ENCODE results near the gene PRKRA. TPM values are rescaled to one million over a fixed set of nuclear protein-coding genes. Genes with fewer than 3 reads are reported as not detected.
A peak's percentile ranks its signal among the peaks of the same experiment; 100 is the strongest.

PRKRA gene
- polyA plus RNA-seq, 1 donor, result 45.1 TPM

DNA sequence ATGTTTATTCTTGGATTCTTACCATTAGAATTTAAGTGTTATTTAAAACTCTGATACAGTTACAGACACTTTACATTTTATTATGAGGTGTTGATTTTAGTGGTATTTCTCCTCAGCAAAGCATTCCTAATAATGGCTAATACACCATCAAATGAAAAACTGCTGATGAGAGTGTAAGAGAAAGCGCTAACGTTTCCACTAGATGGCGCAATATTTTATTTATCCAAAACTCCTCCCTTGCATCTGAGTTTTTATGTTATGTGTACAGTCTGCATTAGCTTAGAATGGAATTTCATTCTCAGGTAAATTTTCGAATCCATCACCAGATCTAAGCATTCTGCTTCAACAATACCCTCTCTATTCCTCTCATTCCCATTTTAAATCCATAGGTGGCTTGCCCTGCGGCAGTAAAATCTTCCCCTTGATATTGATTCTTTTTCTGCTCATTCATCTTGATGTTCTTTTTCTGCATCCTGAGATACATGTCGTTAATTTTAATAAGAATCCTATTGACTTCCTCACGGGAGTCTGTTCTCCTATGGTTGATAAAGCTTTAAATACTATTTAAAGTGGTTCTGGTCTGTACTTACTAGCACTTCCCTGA lies 53.9 kb downstream of the PRKRA start:
- Histone ChIP-seq H3K36me3 (ENCODE audit: control insufficient read depth, insufficient read depth, low read length) (no peaks in the 10 kb centered on the region), H3K27me3 (ENCODE audit: control insufficient read depth, insufficient read depth, low read length) (no peaks in the 10 kb centered on the region), H3K4me1 (ENCODE audit: control insufficient read depth, insufficient read depth, low read length) (no peaks in the 10 kb centered on the region), H3K9me3 (ENCODE audit: control insufficient read depth, low read depth, low read length) (no peaks in the 10 kb centered on the region), H3K27ac (ENCODE audit: low read length) (no peak overlapping the region), H3K4me3 (ENCODE audit: low read length) (no peak overlapping the region)
- 28% methylated on average over 2 of the region's 7 CpGs for WGBS (ENCODE audit: insufficient coverage, low lambda C conversion rate)
- peak in 1 of 2 donors; percentile 34 for DNase-seq

DNA sequence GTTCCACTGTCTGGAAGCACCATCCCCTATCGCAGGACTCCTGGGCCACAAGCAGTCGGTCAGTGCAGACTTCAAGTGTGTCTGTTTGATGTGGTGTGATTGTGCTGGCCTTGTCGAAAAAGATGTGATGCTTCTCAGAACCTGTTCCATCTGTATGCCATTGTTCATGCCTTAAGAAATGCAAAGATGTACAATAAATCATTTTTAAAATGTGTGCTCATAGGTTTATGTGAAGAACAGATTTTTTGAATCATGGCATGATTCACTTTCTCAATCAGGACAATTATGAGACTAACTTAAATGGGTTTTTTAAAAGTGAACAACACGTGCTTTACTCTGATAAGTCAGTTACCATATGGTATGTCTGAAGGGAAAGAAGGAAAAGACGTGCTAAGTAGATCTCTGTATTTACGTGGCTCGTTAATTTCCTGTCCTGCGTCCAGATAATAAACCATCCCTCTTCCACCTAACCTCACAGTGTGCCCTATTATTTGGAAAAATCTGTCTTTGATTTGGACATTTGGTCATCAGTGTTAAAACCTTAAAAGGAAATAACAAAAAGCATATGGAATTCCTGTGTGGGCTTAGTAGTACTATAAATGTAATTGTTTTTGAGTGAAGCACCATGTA lies 54.9 kb downstream of the PRKRA start:
- 100% methylated on average over 2 of the region's 8 CpGs for WGBS (ENCODE audit: insufficient coverage, low lambda C conversion rate)
- Histone ChIP-seq H3K27ac (ENCODE audit: low read length) (no peak overlapping the region), H3K4me3 (ENCODE audit: low read length) (no peak overlapping the region), H3K4me1 (ENCODE audit: control insufficient read depth, insufficient read depth, low read length) (no peaks in the 10 kb centered on the region), H3K27me3 (ENCODE audit: control insufficient read depth, insufficient read depth, low read length) (no peaks in the 10 kb centered on the region), H3K9me3 (ENCODE audit: control insufficient read depth, low read depth, low read length) (no peaks in the 10 kb centered on the region), H3K36me3 (ENCODE audit: control insufficient read depth, insufficient read depth, low read length) (no peaks in the 10 kb centered on the region)
- DNase-seq, result no peak

DNA sequence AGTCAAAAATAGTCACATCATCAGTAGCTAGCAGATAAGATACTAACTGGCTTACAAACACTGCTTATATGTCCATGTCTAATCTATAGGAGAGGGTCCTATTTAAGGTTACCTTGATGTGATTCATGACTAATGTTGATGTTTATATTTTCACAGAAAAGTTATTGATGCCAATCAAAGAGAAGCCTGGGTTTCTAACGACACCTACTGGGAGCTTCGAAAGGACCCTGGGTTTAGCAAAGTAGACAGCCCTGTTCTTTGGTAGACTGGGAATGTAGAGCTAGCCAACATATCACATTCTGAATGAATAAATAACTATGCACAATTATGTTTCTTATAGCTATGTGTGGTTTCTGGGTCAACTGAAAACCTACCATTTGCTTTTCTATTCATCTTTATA lies 55.7 kb downstream of the PRKRA start:
- no peak overlapping the region for H3K27ac ChIP-seq (ENCODE audit: low read length)
- 90% methylated on average over 2 of the region's 2 CpGs for WGBS (ENCODE audit: insufficient coverage, low lambda C conversion rate)

DNA sequence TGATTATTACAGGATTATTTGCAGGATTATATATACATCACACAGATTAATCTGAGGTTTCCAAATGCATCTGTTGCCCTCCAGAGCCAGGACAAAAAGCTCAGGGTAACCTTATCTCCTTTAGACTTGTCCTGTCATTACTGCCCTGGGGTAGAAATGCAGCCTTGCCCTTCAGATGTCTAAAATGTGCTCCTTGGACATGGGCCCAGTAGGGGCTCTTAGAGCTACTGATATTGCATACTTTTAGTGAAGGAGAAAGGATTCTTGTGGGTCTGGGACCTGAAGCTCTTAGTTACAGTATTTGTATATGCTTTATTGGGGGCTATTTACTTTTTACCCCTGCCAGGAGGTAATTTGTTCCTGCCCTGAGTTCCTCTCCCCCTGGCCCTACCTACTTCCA lies 56.1 kb downstream of the PRKRA start:
- H3K9me3 ChIP-seq (ENCODE audit: control insufficient read depth, low read depth, low read length), result no peaks in the 10 kb centered on the region
- no peaks in the 10 kb centered on the region for H3K4me1 ChIP-seq (ENCODE audit: control insufficient read depth, insufficient read depth, low read length)
- no peak overlapping the region for H3K27ac ChIP-seq (ENCODE audit: low read length)
- H3K27me3 ChIP-seq (ENCODE audit: control insufficient read depth, insufficient read depth, low read length), result no peaks in the 10 kb centered on the region
- DNase-seq, result no peak
- H3K36me3 ChIP-seq (ENCODE audit: control insufficient read depth, insufficient read depth, low read length), result no peaks in the 10 kb centered on the region
- no peak overlapping the region for H3K4me3 ChIP-seq (ENCODE audit: low read length)

More for the DNA sequence above, 55.7 kb downstream of the PRKRA start:
- H3K4me3 ChIP-seq (ENCODE audit: low read length), result no peak overlapping the region
- H3K9me3 ChIP-seq (ENCODE audit: control insufficient read depth, low read depth, low read length), result no peaks in the 10 kb centered on the region
- DNase-seq, result no peak
- H3K27me3 ChIP-seq (ENCODE audit: control insufficient read depth, insufficient read depth, low read length), result no peaks in the 10 kb centered on the region
- no peaks in the 10 kb centered on the region for H3K36me3 ChIP-seq (ENCODE audit: control insufficient read depth, insufficient read depth, low read length)
- no peaks in the 10 kb centered on the region for H3K4me1 ChIP-seq (ENCODE audit: control insufficient read depth, insufficient read depth, low read length)

DNA sequence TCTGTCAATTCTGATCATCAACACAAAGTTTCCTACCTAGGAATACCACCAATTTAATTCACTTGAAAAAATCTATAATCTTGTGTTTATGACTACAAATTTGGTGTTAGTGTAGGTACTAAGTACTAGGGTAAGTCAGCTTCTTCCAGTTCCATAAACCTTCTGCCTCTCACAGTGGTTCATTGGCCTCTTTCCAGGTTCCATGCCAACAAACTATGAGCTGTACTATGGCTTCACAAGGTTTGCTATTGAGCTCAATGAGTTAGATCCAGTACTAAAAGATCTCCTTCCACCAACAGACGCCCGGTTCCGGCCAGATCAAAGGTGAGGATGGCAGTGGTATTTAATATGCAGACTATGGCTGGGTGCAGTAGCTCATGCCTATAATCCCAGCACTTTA lies 58.8 kb downstream of the PRKRA start:
- no peak overlapping the region for H3K27ac ChIP-seq (ENCODE audit: low read length)
- WGBS (ENCODE audit: insufficient coverage, low lambda C conversion rate), result no CpG with 5 or more reads among the region's 3 CpGs

DNA sequence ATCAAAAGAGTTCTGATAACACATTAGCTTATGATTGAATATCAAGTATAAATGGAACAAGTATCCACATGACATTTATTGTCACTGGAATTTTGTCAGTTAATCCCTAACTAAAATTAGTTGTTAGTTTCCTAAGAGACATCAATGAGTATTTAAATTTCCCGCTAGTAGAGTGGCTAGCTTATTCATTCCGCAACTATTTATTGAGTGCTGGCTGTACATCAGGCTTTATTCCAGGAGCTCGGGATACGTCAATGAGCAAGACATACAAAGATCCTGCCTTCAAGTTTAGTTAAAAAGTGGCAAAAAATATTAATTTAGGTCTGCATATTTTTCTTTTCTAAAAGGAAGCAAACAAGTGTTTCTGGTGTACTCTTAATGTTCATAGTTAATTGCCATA lies 59.3 kb downstream of the PRKRA start:
- H3K4me1 ChIP-seq (ENCODE audit: control insufficient read depth, insufficient read depth, low read length), result peaks cover 3% of the 10 kb centered on the region
- no peaks in the 10 kb centered on the region for H3K9me3 ChIP-seq (ENCODE audit: control insufficient read depth, low read depth, low read length)
- WGBS (ENCODE audit: insufficient coverage, low lambda C conversion rate), result 100% methylated on average over 1 of the region's 4 CpGs
- H3K36me3 ChIP-seq (ENCODE audit: control insufficient read depth, insufficient read depth, low read length), result no peaks in the 10 kb centered on the region
- no peak overlapping the region for H3K4me3 ChIP-seq (ENCODE audit: low read length)
- no peak for DNase-seq
- H3K27ac ChIP-seq (ENCODE audit: low read length), result no peak overlapping the region
- no peaks in the 10 kb centered on the region for H3K27me3 ChIP-seq (ENCODE audit: control insufficient read depth, insufficient read depth, low read length)

More for the DNA sequence above, 58.8 kb downstream of the PRKRA start:
- no peak overlapping the region for H3K4me3 ChIP-seq (ENCODE audit: low read length)
- no peaks in the 10 kb centered on the region for H3K27me3 ChIP-seq (ENCODE audit: control insufficient read depth, insufficient read depth, low read length)
- peaks cover under 1% of the 10 kb centered on the region for H3K4me1 ChIP-seq (ENCODE audit: control insufficient read depth, insufficient read depth, low read length)
- H3K9me3 ChIP-seq (ENCODE audit: control insufficient read depth, low read depth, low read length), result no peaks in the 10 kb centered on the region
- no peak for DNase-seq
- no peaks in the 10 kb centered on the region for H3K36me3 ChIP-seq (ENCODE audit: control insufficient read depth, insufficient read depth, low read length)

DNA sequence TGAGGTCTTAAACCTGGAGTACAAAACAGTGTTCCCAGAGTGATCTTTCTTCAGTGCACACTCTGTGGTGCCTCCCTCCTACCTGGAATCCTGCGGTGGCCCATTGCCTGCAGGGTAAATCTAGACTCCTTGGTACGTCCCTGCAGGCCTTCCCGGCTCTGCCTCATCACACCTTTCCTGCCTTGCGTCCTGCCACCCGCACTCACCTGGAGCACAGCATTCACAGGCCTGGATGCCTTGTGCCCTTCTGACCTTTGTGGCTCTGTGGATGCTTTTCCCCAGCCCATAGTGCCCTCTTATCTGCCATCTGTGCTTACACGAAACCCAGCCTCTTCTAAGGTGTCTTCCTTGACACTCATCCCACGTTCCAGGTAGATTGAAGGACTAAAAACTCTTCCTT lies 62.7 kb downstream of the PRKRA start:
- Histone ChIP-seq H3K27ac (ENCODE audit: low read length) (no peak overlapping the region), H3K4me1 (ENCODE audit: control insufficient read depth, insufficient read depth, low read length) (peaks cover 3% of the 10 kb centered on the region), H3K27me3 (ENCODE audit: control insufficient read depth, insufficient read depth, low read length) (no peaks in the 10 kb centered on the region), H3K4me3 (ENCODE audit: low read length) (no peak overlapping the region), H3K36me3 (ENCODE audit: control insufficient read depth, insufficient read depth, low read length) (peaks cover under 1% of the 10 kb centered on the region), H3K9me3 (ENCODE audit: control insufficient read depth, low read depth, low read length) (no peaks in the 10 kb centered on the region)
- no CpG with 5 or more reads among the region's 7 CpGs for WGBS (ENCODE audit: insufficient coverage, low lambda C conversion rate)
- DNase-seq, result no peak

DNA sequence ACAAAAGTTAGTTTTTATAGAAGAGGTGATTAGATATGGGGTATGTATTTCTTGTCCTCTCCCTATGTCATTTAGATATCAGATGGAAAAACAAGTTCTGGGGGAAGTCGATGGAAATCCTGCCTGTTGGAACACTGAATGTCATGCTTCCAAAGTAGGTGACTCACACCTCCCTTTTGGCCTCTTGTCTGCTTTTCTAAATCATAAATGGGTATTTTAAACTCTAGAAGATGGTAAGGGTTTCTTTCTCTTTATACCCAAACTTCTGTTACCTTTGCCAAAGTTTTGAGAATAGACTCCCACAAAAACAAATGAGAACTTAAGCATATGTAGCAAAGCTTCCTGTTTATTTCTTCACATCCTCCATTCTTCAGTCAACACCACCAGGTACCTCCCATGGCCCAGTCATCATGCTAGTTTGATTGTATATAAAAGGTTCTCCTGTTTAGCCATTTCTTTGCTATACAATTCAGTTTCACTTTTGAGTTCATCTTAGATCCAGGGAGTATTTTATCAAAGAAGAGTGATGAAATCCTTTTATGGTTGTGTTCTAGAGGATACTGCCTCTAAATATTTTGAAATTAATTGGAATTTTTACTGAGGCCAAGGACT lies 63.9 kb downstream of the PRKRA start:
- peak overlapping the region; percentile 62 for H3K27ac ChIP-seq (ENCODE audit: low read length)
- no CpG with 5 or more reads among the region's 1 CpG for WGBS (ENCODE audit: insufficient coverage, low lambda C conversion rate)
- H3K9me3 ChIP-seq (ENCODE audit: control insufficient read depth, low read depth, low read length), result no peaks in the 10 kb centered on the region
- H3K4me1 ChIP-seq (ENCODE audit: control insufficient read depth, insufficient read depth, low read length), result peaks cover 3% of the 10 kb centered on the region
- DNase-seq, result peak; percentile 12 to 66
- H3K27me3 ChIP-seq (ENCODE audit: control insufficient read depth, insufficient read depth, low read length), result no peaks in the 10 kb centered on the region
- H3K36me3 ChIP-seq (ENCODE audit: control insufficient read depth, insufficient read depth, low read length), result peaks cover 3% of the 10 kb centered on the region
- no peak overlapping the region for H3K4me3 ChIP-seq (ENCODE audit: low read length)

DNA sequence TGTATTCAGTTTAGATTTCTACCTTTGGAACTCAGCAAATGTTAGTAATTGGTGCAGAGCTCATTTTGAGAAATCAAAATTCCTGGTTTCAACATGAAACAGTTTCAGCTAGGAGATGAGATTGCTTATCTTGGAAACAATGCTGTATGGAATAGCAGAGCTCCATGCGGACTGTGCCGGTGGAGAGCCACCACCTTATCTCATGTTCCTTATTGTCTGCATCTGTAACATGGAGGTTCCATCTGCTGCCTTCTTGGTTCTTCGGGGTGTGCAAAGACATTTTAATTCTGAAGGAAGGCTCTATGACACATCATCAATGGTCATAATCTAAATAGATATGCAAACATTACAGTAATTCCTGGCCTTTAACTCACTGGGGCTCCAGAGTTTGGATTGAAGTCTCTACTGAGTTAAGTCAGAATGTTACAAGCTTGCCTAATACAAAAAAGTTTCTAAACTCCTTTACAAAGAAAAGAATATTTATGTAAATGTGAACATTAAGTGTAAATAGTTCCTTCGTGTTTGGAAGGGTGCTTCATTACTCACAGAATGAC lies 65.3 kb downstream of the PRKRA start:
- no CpG with 5 or more reads among the region's 4 CpGs for WGBS (ENCODE audit: insufficient coverage, low lambda C conversion rate)
- H3K36me3 ChIP-seq (ENCODE audit: control insufficient read depth, insufficient read depth, low read length), result peaks cover 3% of the 10 kb centered on the region
- H3K27me3 ChIP-seq (ENCODE audit: control insufficient read depth, insufficient read depth, low read length), result no peaks in the 10 kb centered on the region
- H3K4me3 ChIP-seq (ENCODE audit: low read length), result no peak overlapping the region
- no peaks in the 10 kb centered on the region for H3K9me3 ChIP-seq (ENCODE audit: control insufficient read depth, low read depth, low read length)
- DNase-seq, result no peak
- no peak overlapping the region for H3K27ac ChIP-seq (ENCODE audit: low read length)
- H3K4me1 ChIP-seq (ENCODE audit: control insufficient read depth, insufficient read depth, low read length), result peaks cover 3% of the 10 kb centered on the region

DNA sequence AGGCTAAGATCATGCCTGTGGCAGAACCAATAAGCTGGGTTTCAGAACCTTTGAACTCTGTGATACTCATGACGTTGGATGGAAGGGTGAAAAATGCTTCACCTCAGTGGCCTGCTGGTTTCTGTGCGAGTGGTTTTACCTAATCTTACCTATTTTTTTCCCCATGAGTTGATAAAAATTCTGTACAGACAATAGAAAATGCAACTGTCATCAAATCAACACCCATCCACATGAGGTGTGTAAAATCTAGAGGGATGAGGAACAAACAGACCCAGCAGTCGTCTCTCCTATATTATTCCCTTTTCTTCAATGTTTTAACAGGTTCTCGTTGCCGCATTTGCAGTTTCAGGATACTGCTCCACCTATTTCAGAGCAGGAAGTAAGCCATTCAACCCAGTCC lies 67.3 kb downstream of the PRKRA start:
- H3K4me1 ChIP-seq (ENCODE audit: control insufficient read depth, insufficient read depth, low read length), result peaks cover 3% of the 10 kb centered on the region
- no peak for DNase-seq
- peaks cover 3% of the 10 kb centered on the region for H3K36me3 ChIP-seq (ENCODE audit: control insufficient read depth, insufficient read depth, low read length)
- no peak overlapping the region for H3K4me3 ChIP-seq (ENCODE audit: low read length)
- no peak overlapping the region for H3K27ac ChIP-seq (ENCODE audit: low read length)
- WGBS (ENCODE audit: insufficient coverage, low lambda C conversion rate), result 100% methylated on average over 1 of the region's 5 CpGs
- H3K27me3 ChIP-seq (ENCODE audit: control insufficient read depth, insufficient read depth, low read length), result no peaks in the 10 kb centered on the region
- no peaks in the 10 kb centered on the region for H3K9me3 ChIP-seq (ENCODE audit: control insufficient read depth, low read depth, low read length)

All from large intestine (tissue), 3 donors.